GM12892 (cell line): ENCODE data around the gene TTC23L.
"Not testable (repeated sequence)": the region's sequence is repeated elsewhere in the genome, so short reads cannot be mapped to it uniquely, and the experiment has no call there.

Experiments
- DNase-seq: peaks from one replicate; pipeline ENCODE4 v3.0.0; 2011; ENCODE audit not compliant: insufficient read length
- FAIRE-seq: peaks from 2 replicates; lab custom pipeline; 2011; peaks lifted over from hg19 to GRCh38; lab: Jason Lieb, UNC
- POLR2A ChIP-seq: IDR thresholded peaks from 2 replicates; pipeline ENCODE4 v1.6.1; 2011; ENCODE audit warnings: low read depth, low read length, control low read depth
- POLR2AphosphoS5 ChIP-seq: IDR thresholded peaks from 2 replicates; pipeline ENCODE4 v1.6.1; 2011; ENCODE audit warnings: low read depth, low read length, control low read depth
- TAF1 ChIP-seq: IDR thresholded peaks from 2 replicates; pipeline ENCODE4 v1.6.1; 2011; ENCODE audit warnings: low read depth, mild to moderate bottlenecking, control low read depth, low read length, borderline replicate concordance

Gene TTC23L

DNA sequence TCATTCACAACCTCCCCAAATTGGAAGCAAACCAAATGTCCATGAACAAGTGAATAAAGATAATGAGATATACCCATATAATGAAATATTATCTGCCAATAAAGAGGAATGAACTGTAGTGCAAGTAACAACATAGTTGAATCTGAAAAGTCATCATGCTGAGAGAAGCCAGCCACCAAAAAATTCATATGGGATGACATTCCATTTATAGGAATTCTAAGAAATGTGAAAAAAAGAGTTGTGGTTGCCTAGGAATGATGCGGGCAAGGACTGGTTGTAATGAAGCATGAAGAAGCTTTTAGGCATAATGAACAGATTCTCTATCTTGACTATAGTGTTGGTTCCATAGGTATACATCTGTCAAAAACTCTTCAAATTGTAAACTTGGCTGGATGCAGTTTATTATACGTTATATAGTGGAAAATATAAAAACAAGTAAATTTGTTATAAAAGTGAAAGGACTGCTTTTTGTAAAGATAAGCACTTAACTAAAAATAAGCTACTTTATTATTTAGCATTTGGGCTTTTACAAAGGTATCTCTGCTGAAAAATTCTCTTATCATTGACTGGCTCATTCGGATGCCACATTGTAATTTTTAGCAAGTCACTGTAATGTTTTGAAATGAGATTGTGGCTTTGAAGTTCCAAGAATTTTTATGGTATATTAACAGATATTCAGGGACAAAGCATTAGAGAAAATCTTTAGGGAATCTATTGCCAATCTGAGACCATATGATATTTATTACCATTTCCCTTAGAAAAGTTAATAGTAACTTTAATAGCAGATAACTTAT lies 21.2 kb upstream of the TTC23L start:
- no peak for DNase-seq
- no peak for FAIRE-seq
- no peak for TF ChIP-seq TAF1

DNA sequence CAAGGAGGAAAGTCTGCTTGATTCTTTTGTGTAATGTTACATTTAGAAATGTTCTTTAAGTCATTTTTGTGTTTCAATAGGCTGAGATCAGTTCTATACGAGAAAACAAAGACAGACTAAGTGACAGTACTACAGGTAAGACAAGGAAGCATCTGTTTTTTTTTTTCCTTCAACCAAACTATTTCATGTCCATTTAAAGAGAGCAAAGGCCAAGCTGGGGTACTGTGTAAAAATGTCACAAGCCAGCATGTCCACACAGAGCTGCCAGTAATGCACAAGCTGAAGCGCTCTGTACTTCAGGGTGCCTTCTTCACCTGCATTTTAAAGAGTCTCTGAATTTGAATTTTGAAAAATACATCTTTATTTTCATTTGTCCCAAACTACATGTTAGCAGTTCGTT lies 20.2 kb upstream of the TTC23L start:
- TF ChIP-seq POLR2A (no peak), POLR2AphosphoS5 (no peak), TAF1 (no peak)
- no peak for FAIRE-seq
- no peak for DNase-seq

DNA sequence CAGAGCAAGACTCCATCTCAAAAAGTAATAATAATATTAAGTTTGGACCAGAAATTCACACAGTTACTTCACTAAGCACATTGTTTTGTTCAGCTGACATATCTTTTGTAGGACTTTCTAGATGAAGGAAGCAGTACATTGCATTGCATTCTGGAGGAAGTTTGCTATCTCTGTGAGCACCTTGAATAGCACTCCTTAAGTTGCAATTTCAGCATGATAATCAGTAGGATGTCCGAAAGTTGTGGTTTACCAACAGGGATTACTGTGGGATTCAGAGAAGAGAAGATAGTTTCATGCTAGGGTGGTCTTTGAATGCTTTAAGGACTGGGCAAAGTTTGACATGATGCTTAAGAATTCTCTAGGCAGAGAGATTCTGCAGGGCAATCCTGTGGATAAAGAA lies 18.4 kb upstream of the TTC23L start:
- no peak for TF ChIP-seq TAF1
- no peak for TF ChIP-seq POLR2AphosphoS5
- TF ChIP-seq POLR2A, result no peak
- DNase-seq, result no peak
- no peak for FAIRE-seq

DNA sequence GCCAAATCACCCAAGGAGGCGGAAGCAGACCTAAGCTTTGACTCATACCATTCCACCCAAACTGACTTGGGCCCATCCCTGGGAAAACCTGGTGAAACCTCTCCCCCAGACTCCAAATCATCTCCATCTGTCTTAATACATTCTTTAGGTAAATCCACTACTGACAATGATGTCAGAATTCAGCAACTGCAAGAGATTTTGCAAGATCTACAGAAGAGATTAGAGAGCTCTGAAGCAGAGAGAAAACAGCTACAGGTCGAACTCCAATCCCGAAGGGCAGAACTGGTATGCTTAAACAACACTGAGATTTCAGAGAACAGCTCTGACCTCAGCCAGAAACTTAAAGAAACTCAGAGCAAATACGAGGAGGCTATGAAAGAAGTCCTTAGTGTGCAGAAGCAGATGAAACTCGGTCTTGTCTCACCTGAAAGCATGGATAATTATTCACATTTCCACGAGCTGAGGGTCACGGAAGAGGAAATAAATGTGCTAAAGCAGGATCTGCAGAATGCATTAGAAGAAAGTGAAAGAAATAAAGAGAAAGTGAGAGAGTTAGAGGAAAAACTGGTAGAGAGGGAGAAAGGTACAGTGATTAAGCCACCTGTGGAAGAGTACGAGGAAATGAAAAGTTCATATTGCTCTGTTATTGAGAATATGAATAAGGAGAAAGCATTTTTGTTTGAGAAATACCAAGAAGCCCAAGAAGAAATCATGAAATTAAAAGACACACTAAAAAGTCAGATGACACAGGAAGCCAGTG lies 15.8 kb upstream of the TTC23L start:
- TF ChIP-seq POLR2A, result no peak
- TF ChIP-seq POLR2AphosphoS5, result no peak
- no peak for TF ChIP-seq TAF1
- FAIRE-seq, result no peak
- DNase-seq, result no peak

DNA sequence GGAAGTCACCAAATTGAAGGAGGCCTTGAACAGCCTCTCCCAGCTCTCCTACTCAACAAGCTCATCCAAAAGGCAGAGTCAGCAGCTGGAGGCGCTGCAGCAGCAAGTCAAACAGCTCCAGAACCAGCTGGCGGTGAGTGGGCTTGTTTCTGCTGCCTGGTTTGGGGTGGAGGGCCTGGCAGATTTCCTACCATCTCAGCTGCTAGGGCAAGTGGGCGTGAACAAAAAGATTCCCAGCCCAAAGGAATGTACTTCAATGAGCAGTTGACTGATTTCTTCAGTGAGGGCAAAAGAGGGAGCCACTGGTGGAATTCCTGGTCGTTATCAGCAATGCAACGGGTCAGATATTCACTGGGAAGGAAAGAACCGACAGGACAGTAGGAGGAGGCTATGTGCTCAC lies 12.6 kb upstream of the TTC23L start:
- TF ChIP-seq POLR2AphosphoS5 (no peak), POLR2A (no peak), TAF1 (no peak)
- DNase-seq (no peak), FAIRE-seq (no peak)

DNA sequence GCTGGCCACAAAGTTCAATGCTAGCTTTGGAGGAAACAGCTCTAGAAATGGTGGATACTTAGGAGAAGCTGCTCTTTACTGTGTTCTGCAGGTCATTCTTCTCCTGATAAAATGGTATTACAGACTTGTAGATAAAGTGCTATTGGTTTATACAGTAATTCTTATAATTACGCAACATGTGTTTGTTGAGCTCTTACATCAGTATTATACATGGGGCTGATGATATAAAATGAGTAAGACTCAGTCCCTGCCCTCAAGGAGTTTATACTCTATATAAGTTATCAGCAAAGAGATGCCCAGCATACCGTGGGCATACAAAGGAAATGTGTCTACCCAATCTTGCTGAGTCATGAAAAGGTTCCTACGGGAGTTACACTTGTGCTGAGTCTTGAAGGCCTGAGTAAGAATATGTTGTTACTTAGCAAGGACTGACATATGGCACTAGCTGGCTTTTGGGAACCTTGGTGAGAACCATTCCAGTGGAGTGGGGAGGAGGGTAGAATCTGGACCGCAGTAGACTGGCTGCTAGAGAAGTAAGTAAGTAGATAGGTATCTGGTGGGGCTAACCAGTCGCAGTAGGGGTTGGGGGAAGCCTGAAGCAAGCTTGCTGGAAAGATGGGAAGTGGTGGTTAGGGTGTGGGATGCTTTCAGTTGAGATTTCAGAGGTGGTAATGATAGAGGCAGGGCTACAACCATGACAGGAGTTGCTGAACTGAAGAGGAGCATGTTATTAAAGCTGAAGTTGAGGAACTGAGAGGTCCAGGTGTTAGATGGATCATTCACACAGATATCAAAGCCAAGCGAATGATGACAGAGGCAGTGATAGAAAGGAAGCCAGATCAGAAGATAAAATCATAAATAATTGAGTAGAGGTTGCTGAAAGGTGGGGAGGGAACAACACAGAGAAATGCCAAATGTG lies 11.1 kb upstream of the TTC23L start:
- TF ChIP-seq POLR2A (no peak), POLR2AphosphoS5 (no peak), TAF1 (no peak)
- no peak for FAIRE-seq
- DNase-seq, result no peak

DNA sequence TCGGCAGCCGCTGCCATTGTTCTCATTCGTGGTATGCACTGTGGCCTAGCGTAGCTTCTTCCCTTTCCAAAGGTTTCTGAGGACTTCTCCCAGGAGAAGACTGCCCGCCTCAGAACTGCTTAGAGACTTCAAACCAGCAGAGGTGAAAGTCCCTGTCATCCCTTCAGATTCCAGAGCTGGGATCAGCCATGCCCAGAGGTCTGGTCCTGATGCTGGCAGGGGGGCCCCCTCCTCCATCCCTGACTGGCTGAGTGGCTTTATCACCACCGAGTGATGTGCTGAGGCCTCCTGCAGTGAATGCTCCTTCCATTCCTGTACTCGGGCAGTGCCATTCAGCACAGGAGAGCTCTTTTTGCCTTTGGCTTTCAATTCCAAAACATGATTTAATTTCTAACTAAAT lies 8.1 kb upstream of the TTC23L start:
- FAIRE-seq, DNase-seq: not testable (repeated sequence)

DNA sequence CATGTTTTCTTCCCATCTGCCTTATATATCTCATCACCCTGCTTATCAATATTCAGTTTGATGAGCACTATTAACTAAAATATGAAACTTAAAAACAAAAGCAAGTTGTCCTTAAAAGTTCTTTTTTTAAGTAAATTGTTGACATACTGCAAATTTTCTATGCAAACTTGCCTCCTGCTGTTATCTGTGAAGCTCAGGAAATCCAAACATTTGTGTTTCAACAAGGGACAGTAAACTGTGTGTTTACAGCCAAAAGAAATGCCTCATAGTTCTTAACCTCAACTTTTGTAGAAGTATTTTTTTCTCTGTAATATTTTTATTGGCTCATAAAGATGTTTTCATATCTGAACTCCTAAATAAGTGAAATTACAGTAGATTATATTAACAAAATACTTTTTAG lies 7.7 kb upstream of the TTC23L start:
- TF ChIP-seq TAF1 (no peak), POLR2AphosphoS5 (no peak), POLR2A (no peak)
- no peak for DNase-seq
- no peak for FAIRE-seq

DNA sequence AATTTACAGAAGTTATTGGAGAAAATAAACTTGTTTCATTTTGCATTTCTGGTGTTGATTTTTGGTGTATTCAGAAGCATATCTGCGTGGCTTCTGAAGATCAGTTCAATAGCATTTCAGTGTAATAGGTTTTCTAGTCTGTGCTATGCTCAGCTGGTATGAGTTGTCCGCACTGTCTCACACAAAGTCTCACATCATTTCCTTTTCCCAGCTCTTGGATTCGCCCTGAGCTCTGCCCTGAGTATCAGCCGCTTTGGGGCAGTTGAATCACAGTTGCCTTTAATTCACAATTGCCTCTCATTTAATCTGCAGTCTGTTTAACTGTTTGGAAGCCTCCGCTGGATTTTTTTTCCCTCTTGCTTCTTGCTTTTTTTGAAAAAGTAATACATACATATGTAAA lies 6.4 kb upstream of the TTC23L start:
- FAIRE-seq (no peak), DNase-seq (no peak)
- no peak for TF ChIP-seq POLR2A
- TF ChIP-seq POLR2AphosphoS5, result no peak
- TF ChIP-seq TAF1, result no peak

DNA sequence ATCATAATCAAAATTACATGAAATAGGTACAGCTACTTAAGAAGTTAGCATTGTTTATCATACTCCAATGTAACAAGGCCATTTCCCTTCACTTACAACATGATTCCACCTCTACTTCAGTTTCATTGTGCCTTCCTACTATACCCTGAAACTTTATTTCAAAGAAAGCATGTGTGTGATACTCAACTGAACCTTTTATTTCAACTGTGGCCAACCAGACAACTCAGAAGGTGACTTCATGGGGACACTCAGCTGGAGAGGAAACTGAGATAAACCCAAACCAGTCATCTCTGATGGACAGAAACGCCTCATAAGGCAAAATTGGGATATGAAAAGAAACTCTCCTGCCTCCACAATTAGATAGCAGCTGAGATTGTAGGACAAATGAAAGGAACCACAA lies 5.9 kb upstream of the TTC23L start:
- TF ChIP-seq POLR2AphosphoS5, result no peak
- no peak for TF ChIP-seq TAF1
- no peak for TF ChIP-seq POLR2A
- DNase-seq, result no peak
- no peak for FAIRE-seq
